Endometrial microvascular endothelial cells (primary cell): ENCODE results near the gene FREM3. TPM values are rescaled to one million over a fixed set of nuclear protein-coding genes. Genes with fewer than 3 reads are reported as not detected.
"Not testable (repeated sequence)": the region's sequence is repeated elsewhere in the genome, so short reads cannot be mapped to it uniquely, and the experiment has no call there.

Experiments
- in situ Hi-C: cut with HindIII; loops from 2 replicates; pipeline ENCODE4 v1.10.0; 2017; ENCODE audit warnings: low sequenced_read_pairs, low pct_unique_long_range_greater_than_20kb; ENCODE audit errors: inconsistent ontology term
- total RNA-seq: library from RNA; depleted of rRNA; stranded (reverse); fragments of >200 nt; gene quantifications from one replicate; pipeline ENCODE4 v1.2.3, GENCODE V29; 2015; ENCODE audit errors: inconsistent ontology term

FREM3 gene
- total RNA-seq, 1 donor from 2014 or later: not detected

DNA sequence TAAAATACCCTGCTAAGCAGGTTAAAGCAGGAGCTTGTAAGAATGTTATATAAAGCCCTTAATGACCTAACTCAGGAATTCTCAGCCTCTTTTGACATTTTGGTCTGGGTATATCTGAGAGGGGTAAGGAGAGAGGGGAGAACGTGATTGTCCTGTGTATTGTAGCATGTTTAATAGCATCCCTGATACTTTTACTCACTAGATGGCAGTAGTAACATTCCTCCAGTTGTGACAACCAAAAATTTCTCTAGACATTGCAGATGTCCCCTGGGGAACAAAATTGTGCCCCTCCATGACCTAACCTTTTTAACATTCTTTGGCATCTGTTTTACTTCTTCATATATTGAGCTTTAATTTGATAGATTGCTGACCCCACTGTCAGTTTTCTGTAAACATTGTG, 169.1 kb downstream of the FREM3 start:
- in situ Hi-C loops: no loop called here

DNA sequence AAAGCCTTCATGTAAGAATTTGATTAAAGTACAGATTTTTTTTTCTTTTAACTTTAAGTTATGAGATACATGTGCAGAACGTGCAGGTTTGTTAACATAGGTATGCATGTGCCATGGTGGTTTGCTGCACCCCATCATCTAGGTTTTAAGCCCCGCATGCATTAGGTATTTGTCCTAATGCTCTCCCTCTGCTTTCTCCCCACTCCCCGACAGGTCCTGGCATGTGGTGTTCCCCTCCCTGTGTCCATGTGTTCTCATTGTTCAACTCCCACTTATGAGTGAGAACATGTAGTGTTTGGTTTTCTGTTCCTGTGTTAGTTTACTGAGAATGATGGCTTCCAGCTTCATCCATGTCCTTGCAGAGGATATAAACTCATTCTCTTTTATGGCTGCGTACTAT, 172.4 kb downstream of the FREM3 start:
- in situ Hi-C loops: not testable (repeated sequence)

Other genes with a start within 250 kb of the FREM3 start
- 36.5 TPM for gene SMARCA5, start 187.0 kb downstream of the FREM3 start, total RNA-seq
- gene GYPE, start 204.9 kb upstream of the FREM3 start, total RNA-seq: not detected